ENCODE data around the gene RND3.

DNA sequence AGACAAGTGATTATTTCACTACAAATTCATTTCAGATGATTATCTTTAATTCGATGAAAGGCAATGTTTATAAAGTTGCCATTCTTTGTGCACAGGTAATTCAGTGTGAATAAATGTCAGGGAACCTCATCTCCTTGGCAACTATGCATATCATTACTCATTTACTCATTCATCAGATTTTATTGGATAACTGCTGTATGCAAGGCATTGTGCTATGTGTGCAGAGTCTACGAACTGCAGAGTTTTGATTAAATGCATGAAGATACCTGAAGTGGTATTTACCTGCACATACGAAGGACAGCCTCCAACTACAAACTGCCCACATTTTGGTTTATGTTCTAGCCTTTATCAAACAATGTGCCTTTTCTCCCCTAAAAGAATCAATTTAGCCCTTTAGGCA lies 3.5 kb downstream of the RND3 start:
- TF ChIP-seq, protein P1, sequence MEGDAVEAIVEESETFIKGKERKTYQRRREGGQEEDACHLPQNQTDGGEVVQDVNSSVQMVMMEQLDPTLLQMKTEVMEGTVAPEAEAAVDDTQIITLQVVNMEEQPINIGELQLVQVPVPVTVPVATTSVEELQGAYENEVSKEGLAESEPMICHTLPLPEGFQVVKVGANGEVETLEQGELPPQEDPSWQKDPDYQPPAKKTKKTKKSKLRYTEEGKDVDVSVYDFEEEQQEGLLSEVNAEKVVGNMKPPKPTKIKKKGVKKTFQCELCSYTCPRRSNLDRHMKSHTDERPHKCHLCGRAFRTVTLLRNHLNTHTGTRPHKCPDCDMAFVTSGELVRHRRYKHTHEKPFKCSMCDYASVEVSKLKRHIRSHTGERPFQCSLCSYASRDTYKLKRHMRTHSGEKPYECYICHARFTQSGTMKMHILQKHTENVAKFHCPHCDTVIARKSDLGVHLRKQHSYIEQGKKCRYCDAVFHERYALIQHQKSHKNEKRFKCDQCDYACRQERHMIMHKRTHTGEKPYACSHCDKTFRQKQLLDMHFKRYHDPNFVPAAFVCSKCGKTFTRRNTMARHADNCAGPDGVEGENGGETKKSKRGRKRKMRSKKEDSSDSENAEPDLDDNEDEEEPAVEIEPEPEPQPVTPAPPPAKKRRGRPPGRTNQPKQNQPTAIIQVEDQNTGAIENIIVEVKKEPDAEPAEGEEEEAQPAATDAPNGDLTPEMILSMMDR (IDR thresholded peaks at IDR 0.05; ENCODE audit: borderline replicate concordance, extremely low read depth, low read length, poor library complexity, severe bottlenecking): no peak
- no peak for TF ChIP-seq EZH2 (IDR thresholded peaks at IDR 0.05; ENCODE audit: borderline replicate concordance, low read depth, low read length, severe bottlenecking)

Measured in DND-41 (cell line).